Astrocyte (in vitro differentiated cells and primary cell): Measurements from ENCODE around the gene CHRNB2.

Experiments
- CTCF ChIP-seq: IDR thresholded peaks from 2 replicates; pipeline ENCODE4 v1.5.1; 2011; ENCODE audit warnings: low read depth, mild to moderate bottlenecking, inconsistent platforms, low read length, moderate library complexity; ENCODE audit not compliant: insufficient read depth
- EZH2 ChIP-seq: IDR thresholded peaks from 2 replicates; pipeline ENCODE4 v1.6.1; 2012; ENCODE audit warnings: mild to moderate bottlenecking, low read length, inconsistent platforms; ENCODE audit not compliant: insufficient read depth

DNA sequence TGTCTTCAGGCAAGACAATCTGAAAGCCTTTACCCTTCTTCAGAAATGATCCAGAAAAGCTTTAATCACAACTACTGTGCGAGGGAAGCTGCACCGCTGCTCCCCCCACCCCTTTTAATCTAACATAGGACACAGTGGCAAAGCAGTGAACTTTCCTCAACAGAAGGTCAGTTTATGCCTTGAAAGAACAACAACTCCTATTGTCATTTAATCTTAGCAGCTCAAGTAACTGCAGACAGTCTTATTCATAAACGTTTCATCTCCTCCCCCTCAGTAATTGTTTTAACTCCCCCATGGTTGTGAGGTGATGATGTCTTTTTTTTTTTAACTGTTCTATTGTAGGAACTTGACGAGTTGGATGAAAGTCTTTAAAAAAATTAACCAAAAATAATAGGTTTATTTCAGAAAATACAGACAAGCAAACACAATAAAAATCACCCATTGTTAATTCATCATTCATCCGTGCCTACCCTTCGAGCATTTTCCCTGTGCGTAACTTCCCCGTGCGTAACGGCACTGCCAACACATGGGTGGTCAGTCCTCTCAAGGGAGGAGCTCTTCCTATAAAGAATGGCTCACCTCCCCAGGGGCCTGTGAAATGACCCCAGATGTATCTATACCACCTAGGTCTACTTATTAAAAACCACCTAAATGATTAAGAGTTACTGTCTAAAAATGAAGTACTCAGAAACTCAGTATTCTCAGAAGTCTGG, 43.7 kb downstream of the CHRNB2 start:
- TF ChIP-seq CTCF, result no peak
- no peak for TF ChIP-seq EZH2
